ENCODE data around the gene DNMT3L.
"Not testable (repeated sequence)": the region's sequence is repeated elsewhere in the genome, so short reads cannot be mapped to it uniquely, and the experiment has no call there.

DNMT3L gene

DNA sequence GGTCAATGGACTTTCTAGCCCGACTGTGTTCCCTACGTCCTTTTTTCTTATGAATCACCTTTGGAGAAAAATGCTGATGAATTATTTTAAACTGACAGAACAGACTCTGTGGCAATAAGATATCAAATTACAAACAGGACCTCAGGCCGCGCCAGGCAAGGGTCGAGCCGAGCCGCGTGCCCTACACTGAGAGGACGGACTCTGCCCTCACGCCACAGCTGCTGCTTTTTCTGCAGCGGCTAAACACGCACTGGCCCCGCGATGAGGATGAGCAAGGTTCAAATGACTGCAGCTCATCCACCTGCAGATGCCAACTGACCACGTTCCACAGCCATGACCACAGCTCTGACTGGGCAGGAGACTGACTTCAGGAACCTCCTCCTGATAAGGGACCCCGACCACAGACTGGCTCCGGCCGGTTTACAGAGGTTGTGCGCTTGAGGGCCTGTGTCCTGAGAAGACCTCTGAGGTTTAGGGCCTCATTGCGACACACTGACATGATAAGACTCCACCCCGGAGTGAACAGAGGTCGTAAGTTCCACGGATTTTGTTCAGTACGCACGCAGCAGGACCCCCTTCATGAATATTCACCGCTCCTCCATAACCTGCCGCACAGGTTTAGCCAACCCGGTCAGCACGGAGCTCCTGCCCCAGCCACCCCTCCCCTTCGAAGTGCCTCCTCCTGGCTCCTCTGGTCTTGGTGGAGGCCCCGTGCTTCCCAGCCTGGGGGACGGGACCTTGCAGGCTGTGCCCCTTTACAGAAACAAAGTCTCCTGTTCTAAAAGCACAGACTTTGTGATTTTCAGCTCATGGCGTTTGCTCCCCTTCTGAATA is 12.3 kb downstream of the DNMT3L start:
- DNase-seq (ENCODE audit: low spot score), result not testable (repeated sequence)
- peak; percentile 66 for FAIRE-seq

DNA sequence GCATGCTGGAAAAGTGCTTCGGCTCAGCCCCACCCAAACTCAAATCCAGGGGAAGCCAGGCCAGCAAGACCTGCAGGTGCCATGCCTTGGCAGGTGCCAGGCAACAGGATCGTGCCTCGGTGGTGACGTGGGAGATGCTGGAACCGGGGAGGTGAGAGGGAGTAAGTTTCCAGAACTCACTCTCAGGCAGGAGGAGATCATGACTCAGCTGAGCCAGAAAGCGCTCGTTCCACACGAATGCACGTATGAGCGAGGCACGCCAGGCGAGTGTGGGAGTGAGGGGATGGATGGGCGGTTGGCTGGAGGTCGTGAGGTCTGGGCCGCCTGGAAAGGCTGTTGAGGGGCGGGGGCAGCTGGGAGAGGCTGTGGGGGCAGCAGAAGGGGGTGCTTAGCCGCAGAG is 13.8 kb downstream of the DNMT3L start:
- not testable (repeated sequence) for FAIRE-seq; DNase-seq (ENCODE audit: low spot score)

DNA sequence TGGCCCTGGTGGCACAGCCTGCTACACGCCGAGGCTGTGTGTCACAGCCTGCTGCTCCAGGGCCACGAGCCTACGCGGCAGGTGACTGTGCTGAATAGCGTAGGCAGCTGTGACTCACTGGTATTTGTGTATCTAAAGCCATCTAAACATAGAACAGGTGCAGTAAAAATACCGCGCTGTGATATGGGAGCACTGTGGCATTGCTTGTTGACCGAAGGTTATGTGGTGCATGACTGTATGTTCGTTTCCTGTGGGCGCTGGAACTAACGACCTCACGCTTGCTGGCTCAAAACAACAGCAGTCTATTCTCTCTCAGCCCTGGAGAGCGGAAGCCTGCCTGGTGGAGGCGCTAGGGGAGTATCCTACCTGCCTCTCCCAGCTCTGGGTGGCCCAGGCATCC is 17.7 kb downstream of the DNMT3L start:
- not testable (repeated sequence) for DNase-seq (ENCODE audit: low spot score)
- FAIRE-seq, result peak; percentile 93

DNA sequence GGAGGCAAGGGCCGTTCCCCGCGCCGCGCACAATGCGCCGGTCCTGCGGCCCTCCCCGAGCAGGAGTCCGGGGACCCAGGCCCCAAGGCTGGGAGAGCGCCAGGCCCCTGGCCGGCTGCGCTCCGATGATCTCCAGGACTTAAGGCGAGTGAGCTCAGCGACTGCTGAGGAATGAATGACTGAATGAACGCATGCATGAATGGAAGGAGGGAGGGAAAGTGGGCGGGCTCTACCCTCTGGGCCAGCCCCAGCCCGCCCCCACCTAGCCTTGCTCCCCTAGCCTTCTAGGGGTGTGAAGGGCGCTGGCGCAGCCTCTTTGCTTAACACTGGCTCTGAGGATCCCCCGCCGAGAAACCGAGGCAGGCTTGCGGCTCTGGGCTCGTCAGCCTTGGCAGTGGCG is 20.4 kb downstream of the DNMT3L start:
- DNase-seq (ENCODE audit: low spot score); FAIRE-seq: not testable (repeated sequence)

DNA sequence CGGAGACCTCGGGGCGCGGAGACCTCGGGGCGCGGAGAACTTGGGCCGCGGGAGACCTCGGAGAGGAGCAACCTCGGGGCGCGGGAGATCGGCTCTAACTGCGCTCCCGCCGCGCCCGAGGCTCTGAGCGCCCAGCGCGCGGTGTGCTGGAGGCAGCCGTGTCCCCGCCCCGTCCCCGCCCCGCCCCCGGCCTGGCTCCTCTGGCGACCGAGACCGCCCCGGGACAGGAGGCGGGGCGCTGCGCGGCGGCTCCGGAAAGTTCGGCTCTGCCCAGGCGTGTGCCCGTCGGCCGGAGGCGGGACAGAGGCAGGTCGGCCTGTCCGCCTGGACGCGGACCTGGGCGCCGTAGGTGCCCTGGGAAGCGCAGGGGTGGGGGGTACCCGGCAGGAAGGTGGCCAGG is 20.9 kb downstream of the DNMT3L start, which contains the start of gene ICOSLG:
ICOSLG (minus strand) TSS at position 102 of the 400 bp plus-strand sequence. CDS start 126 bp downstream, outside the sequence.
- DNase-seq (ENCODE audit: low spot score); FAIRE-seq: not testable (repeated sequence)

DNA sequence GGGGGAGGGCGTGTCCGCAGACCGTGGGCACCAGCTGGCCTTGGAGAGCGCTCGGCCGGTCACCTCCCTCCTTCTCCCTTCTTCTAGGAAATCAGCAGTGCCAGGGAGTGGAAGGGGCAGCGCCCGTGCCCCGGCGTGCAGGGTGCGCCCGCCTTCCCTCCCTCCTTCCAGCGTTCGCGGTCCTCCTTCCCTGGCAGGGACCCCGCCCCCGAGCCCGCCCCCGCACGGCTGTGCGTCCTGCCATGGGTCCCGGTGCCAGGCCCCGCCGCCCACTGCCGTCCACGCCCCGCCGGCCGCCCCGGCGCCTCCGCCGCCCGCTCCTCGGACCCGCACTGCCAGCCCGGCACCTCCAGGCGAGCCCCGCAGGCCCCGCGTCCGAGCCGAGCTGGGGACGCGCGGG is 21.3 kb downstream of the DNMT3L start:
- FAIRE-seq; DNase-seq (ENCODE audit: low spot score): not testable (repeated sequence)

DNA sequence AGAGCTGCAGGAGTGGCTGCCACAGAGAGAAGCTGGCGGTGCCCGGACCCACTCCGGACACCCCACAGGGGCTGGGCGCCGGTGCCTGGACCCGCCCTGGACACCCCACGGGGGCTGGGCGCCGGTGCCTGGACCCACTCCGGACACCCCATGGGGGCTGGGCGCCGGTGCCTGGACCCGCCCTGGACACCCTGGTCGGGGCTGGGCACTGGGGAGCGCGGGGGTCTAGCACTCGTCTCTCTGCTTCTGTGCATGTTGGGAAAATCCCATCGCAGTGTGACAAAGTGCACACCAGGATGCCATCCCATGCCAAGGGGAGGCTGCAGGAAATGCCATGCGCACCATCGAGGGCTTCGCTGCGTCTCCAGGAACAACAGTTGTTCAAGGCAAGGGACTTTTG is 32.1 kb downstream of the DNMT3L start:
- not testable (repeated sequence) for DNase-seq (ENCODE audit: low spot score); FAIRE-seq

DNA sequence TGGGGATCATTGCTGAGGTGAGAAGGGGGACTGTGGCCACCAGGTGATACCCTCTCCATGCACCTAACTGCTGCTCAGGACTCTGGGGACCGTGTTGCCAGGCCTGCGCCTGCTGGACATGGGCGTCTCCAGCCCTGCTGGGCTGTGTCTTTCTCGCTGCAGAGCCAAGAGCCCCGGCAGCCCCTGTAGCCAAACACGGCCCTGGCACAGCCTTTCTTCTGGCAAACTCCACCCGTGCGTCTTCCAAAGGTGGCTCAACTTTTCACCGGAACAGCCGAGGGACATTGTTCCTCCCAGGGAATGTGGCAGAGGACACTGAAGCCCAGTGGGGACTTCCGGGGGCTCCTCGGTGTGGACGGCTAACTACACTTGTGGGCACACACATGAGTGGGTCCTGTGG is 33.6 kb downstream of the DNMT3L start:
- FAIRE-seq; DNase-seq (ENCODE audit: low spot score): not testable (repeated sequence)

DNA sequence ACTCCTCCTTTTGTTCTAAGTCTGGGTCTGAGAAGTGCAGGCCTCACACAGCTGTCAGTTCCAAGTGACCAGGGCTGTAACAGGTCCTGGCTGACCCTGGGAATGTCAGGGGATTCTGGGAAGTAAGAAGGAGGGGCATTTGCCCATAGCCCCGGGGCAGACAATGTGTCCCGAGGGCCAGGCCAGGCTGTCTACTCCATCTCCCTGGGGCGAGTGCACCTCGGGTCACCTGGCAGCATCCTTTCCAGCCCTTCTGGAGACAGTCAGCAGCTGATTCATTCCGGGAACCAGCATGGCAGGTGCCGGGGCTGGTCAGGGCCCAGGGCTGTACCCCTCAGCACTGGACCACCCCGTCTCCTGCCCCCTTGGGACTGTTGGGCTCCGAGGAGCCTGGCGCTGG is 34.1 kb downstream of the DNMT3L start:
- DNase-seq (ENCODE audit: low spot score); FAIRE-seq: not testable (repeated sequence)

DNA sequence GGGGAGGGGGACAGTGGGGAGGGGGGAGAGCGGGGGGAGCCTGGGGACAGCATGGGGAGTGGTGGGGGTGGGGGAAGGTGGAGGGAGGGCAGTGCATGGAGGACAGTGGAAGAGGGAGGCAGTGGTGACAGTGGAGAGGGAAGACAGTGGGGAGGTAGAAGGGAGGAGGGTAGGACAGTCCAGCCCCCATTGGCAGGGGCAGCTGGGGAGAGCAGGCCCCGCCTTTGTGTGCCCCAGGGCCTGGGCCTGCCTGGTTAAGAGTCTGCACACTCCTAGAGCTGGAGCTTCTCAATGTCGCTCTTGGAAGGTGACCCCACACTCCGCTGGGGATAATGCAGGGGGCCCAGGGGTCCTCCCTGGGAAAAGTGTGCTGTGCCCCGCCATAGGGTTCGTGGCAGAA is 36.1 kb downstream of the DNMT3L start:
- not testable (repeated sequence) for DNase-seq (ENCODE audit: low spot score); FAIRE-seq

DNA sequence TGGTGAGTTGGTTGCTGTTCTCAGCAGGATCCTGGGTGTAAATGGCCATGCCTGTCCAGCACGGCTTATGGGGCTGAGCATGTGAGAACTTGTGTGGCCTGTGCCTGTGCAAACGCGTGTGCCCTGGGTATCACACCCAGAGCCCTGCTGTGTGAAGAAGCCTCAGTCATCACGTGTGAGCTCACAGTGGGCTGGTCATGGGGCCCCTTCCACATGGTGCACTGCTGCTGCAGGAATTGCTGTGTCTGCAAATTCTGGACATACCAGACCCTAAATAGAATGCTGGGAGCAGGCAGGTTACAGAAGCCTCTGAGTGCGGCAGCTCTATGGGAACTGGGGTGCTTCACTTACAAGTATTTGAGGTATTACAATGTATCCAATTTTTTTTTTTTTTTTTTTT is 38.4 kb downstream of the DNMT3L start:
- FAIRE-seq; DNase-seq (ENCODE audit: low spot score): not testable (repeated sequence)

DNA sequence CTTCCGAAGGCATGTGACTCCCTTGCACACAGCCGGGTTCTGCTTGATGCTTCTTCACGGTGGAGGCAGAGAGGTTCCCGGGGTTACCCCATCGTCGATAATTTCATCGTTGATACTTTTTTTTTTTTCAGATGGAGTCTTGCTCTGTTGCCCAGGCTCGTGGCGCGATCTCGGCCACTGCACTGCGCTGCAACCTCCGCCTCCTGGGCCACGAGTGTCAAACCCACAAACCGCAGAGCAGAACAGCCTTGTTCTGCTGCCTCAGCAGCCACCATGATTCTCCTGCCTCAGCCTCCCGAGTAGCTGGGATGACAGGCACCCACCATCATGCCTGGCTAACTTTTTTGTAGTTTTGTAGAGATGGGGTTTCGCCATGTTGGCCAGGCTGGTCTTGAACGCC is 41.0 kb downstream of the DNMT3L start:
- FAIRE-seq; DNase-seq (ENCODE audit: low spot score): not testable (repeated sequence)

DNA sequence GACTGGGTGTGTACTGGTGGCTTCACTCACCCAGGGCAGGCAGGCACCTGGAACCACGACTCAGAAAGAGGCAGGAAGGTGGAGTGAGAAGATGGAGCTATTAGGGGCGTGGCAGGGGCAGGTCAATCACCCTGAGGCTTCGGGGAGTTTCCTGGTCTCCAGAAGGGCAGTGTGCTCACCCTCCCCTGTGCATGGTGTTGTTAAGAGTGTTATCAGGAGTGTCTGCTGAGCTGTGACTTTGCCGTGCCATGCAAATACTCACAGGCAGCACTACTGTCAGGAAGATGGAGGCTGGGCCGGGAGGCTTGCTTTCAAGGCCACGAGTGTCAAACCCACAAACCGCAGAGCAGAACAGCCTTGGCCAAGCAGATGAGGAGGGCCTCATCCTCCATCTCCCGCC is 43.2 kb downstream of the DNMT3L start:
- not testable (repeated sequence) for FAIRE-seq; DNase-seq (ENCODE audit: low spot score)

DNA sequence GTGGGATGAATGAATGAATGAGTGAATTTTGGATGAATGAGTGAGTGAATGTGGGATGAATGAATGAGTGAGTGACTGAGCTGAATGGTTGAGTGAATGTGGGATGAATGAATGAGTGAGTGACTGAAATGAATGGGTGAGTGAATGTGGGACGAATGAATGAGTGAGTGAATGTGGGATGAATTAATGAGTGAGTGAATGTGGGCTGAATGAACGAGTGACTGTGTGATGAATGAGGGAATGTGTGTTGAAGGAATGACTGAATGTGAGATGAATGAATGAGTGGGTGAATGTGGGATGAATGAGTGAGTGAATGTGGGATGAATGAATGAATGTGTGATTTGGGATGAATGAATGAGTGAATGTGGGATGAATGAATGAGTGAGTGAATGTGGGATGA is 49.7 kb downstream of the DNMT3L start:
- not testable (repeated sequence) for DNase-seq (ENCODE audit: low spot score)
- FAIRE-seq, result peak; percentile 67

DNA sequence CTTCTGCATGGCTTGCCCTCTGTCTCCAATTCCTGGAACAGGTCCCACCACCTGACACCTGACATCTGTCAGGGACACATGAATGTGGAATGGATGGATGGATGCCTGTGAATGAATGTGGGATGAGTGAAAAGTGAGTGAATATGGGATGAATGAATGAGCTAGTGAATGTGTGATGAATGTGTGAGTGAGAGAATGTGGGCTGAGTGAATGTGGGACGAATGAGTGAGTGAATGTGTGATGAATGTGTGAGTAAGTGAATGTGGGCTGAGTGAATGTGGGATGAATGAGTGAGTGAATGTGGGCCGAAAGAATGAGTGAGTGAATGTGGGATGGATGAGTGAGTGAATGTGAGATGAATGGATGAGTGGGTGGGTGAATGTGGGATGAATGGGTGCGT is 50.1 kb downstream of the DNMT3L start:
- not testable (repeated sequence) for DNase-seq (ENCODE audit: low spot score); FAIRE-seq

DNA sequence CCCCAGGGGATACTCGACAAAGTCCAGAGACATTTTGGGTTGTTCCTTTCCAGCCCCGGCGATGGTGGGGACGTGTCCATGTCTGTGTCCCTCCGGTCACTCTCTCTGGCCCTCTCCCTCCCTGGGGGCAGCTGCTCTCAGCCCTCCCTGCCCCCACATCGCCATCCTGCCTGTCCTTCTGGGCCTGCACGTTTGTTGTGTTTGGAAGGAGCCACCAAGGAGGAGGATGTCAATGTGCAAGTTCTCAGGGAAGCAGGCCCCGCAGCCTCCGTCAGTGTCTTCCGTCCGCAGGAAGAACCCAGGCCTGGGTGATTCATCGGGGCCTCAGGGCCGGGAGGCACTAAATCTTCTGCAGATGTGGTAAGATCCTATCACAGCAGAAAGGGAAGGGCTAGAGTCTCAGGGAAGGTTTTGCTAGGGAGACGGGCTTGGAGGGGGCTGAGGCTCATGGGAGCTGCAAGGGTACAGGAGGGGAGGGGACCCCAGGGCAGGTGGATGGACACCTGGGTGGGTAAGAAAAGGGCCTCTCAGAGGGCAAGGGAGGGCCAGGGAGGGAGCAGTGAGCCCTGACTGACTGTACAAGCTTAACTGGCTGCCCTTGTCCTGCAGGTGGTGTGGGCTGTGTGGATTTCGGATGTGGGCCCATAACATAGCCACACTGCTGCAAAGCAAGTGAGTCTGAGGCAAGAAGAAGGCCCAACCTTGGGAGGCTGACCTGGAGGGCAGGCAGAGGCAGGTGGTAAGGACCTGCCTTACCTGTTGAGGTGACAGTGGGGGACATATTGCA is 53.6 kb downstream of the DNMT3L start:
- DNase-seq (ENCODE audit: low spot score); FAIRE-seq: not testable (repeated sequence)

DNA sequence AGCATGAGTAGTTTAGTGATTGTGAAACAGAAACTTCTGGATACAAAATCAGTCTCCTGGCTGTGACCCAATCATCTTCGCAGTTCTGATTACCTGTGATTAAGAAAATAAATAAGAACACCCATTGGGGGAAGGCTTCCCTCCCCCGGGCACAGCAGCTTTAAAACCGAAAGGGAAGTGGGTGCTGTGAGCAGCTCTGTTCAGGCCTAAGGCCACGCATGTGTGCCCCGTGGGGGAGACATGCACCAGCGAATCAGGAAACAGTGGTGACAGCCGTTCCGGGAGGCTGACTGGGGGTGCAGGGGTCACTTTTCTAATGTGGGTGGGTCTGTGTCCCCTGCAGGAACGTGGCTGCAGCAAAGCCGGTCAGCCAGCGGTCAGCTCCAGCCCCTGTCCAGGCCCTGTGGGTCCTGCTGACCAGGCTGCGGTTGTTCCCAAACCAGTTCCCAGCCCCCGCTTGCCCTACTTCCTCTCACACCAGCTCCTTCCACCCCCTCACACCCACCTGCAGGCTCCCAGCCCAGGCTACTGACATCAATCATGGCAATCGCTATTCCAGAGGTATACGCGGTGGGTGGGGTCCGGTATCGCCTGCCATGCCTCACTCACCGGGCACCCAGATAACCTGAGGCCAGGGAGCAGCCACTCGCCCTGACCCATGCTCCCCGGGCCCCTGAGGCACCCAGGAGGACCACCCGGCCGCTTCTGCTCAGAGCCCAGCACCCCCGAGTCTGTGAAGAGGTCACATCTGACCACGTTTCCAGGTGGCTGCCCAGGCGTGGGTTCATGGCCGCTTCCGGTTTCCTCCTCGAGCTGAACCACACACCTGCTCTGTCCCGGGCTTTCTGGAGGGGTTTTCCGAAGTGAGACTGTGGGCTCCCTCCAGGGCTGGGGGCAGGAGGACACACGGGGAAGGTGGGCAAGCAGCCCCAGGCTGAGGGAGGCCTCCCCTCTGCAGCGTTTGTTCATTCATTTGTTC is 54.7 kb downstream of the DNMT3L start:
- FAIRE-seq; DNase-seq (ENCODE audit: low spot score): not testable (repeated sequence)

DNA sequence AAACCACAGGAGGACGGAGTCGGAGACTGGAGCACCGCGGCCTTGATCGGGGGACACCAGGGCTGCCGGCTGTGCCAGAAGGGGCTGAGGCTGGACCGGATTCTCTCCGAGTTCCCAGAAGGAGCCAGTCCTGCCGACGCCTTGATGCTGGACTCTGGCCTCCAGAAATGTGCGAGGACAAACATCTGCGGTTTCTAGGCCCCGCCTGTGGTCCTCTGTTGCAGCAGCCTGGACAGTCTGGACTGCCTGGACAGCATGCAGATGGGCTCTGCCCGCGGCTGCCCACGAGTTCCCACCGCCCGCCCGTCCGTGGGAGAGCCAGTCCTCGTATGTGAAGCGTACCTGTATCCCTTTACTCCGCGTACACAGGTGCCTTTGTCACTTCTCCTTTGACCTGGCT is 55.5 kb downstream of the DNMT3L start:
- not testable (repeated sequence) for FAIRE-seq; DNase-seq (ENCODE audit: low spot score)

DNA sequence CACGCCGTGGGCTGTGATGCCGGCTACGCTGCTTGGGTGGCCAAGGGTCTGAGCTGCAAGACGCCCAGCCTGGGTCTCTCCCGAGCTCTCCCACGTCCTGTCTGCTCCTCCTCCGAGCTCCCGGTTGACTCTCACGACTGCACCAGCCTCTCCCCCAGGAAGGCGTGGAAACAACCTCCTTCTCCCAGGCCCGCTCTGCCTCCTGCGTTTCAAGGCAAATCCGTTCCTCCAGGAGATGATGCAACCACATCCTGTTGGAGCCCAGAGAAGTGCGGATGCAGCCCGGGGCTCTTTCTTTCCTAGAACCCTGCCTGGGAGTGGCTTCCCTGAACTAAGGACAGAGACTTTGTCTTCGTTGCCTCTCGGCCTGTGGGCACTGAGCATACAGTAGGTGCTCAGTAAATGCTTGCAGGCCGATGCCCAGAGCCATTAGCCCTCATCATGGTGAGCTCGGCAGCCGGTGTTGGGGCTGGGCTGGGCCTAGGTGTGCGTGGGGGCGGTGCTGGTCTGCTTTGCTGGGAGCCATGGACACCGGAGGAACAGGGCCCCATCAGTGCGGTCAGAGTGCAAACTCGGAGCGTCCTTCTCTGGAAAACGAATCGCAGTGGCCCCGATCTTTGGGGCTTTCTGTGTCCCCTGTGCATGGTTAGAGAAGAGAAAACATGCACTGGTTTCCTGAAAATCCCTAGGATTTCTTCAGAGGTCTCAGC is 59.0 kb downstream of the DNMT3L start:
- FAIRE-seq; DNase-seq (ENCODE audit: low spot score): not testable (repeated sequence)

DNA sequence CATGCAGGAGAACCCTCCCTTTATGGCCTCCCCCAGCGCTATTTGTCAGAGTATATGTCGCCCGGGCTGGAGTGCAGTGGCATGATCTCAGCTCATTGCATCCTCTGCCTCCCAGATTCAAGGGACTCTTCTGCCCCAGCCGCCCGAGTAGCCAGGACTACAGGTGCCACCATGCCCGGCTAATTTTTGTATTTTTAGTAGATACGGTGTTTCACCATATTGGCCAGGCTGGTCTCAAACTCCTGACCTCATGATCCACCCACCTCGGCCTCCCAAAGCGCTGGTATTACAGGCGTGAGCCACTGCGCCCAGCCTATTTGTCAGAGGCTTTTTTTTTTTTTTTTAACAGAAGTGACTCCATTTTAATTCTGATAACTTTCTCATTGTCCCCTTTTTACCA is 61.7 kb downstream of the DNMT3L start:
- DNase-seq (ENCODE audit: low spot score); FAIRE-seq: not testable (repeated sequence)

Measured in urothelium cell line (cell line).